KMS-11 (cell line): ENCODE data around the gene ADSL.

Source experiments
- H2AFZ ChIP-seq: fragments of 200-600 bp; sonication (generic); 2 replicates; pipeline ENCODE4 v1.6.1; 2016; ENCODE audit warnings: antibody characterized with exemption, mixed run types, low read depth
- H3K27ac ChIP-seq: fragments of 200-600 bp; sonication (generic); 2 replicates; pipeline ENCODE4 v1.6.1; 2016; ENCODE audit warnings: mild to moderate bottlenecking, mixed run types
- H3K27me3 ChIP-seq: fragments of 200-600 bp; sonication (generic); 2 replicates; pipeline ENCODE4 v1.6.1; 2017; ENCODE audit warnings: mild to moderate bottlenecking, low read depth, mixed run types, moderate library complexity; ENCODE audit not compliant: insufficient read depth
- H3K36me3 ChIP-seq: fragments of 200-600 bp; sonication (generic); 2 replicates; pipeline ENCODE4 v1.6.1; 2017; ENCODE audit warnings: mild to moderate bottlenecking, mixed run types; ENCODE audit not compliant: insufficient read depth
- H3K4me1 ChIP-seq: fragments of 200-600 bp; sonication (generic); 2 replicates; pipeline ENCODE4 v1.6.1; 2016; ENCODE audit warnings: mild to moderate bottlenecking, low read depth, mixed run types; ENCODE audit not compliant: poor library complexity, severe bottlenecking
- H3K4me2 ChIP-seq: fragments of 200-600 bp; sonication (generic); 2 replicates; pipeline ENCODE4 v1.7.0; 2016; ENCODE audit warnings: mild to moderate bottlenecking, mixed run types
- H3K4me3 ChIP-seq: fragments of 200-600 bp; sonication (generic); IDR thresholded peaks from 2 replicates; pipeline ENCODE4 v1.6.1; 2017; ENCODE audit warnings: low read depth, low read length, mixed read lengths; ENCODE audit not compliant: insufficient read depth
- H3K79me2 ChIP-seq: fragments of 200-600 bp; sonication (generic); 2 replicates; pipeline ENCODE4 v1.6.1; 2016; ENCODE audit warnings: low read depth, mixed run types; ENCODE audit not compliant: insufficient read depth
- H3K9ac ChIP-seq: fragments of 200-600 bp; sonication (generic); 2 replicates; pipeline ENCODE4 v1.6.1; 2016; ENCODE audit warnings: mild to moderate bottlenecking, mixed run types
- H4K20me1 ChIP-seq: fragments of 200-600 bp; sonication (generic); 2 replicates; pipeline ENCODE4 v1.6.1; 2016; ENCODE audit warnings: mild to moderate bottlenecking, mixed run types; ENCODE audit not compliant: insufficient read depth
- TF ChIP-seq, protein P1 (sequence below): fragments of 200-600 bp; sonication (generic); conservative IDR thresholded peaks from 2 replicates; pipeline ENCODE4 v1.6.1; 2017; ENCODE audit warnings: low read depth, mild to moderate bottlenecking, antibody characterized with exemption, low read length, moderate library complexity, mixed read lengths

ADSL gene

DNA sequence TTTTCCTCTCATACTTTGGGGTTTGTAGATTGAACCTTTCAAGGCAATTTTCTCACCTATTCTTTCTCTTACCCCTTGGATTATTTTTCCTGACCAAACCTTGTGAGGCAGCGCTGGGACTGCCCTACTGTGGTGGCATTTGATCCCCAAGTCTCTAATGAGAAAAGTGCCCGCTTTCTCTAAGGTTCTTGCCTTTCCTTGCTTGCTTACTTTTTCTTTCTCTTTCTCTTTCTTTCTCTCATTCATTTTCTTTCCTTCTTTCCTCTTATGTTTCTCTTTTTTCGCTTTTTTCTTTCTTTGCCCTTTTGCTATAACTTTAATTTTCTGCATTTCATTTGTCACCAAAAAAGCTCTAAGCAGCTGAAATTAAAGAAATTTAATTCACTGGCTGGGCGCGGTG, 40.7 kb upstream of the ADSL start:
- Histone ChIP-seq H3K9ac (no peak overlapping the region), H3K79me2 (no peaks in the 10 kb centered on the region), H3K36me3 (no peaks in the 10 kb centered on the region), H3K4me2 (no peak overlapping the region), H3K4me1 (peaks cover 17% of the 10 kb centered on the region), H3K27me3 (no peaks in the 10 kb centered on the region), H3K27ac (no peak overlapping the region), H4K20me1 (no peaks in the 10 kb centered on the region), H3K4me3 (no peak overlapping the region), H2AFZ (no peak overlapping the region)
- TF ChIP-seq, protein P1, sequence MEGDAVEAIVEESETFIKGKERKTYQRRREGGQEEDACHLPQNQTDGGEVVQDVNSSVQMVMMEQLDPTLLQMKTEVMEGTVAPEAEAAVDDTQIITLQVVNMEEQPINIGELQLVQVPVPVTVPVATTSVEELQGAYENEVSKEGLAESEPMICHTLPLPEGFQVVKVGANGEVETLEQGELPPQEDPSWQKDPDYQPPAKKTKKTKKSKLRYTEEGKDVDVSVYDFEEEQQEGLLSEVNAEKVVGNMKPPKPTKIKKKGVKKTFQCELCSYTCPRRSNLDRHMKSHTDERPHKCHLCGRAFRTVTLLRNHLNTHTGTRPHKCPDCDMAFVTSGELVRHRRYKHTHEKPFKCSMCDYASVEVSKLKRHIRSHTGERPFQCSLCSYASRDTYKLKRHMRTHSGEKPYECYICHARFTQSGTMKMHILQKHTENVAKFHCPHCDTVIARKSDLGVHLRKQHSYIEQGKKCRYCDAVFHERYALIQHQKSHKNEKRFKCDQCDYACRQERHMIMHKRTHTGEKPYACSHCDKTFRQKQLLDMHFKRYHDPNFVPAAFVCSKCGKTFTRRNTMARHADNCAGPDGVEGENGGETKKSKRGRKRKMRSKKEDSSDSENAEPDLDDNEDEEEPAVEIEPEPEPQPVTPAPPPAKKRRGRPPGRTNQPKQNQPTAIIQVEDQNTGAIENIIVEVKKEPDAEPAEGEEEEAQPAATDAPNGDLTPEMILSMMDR, result no peak

DNA sequence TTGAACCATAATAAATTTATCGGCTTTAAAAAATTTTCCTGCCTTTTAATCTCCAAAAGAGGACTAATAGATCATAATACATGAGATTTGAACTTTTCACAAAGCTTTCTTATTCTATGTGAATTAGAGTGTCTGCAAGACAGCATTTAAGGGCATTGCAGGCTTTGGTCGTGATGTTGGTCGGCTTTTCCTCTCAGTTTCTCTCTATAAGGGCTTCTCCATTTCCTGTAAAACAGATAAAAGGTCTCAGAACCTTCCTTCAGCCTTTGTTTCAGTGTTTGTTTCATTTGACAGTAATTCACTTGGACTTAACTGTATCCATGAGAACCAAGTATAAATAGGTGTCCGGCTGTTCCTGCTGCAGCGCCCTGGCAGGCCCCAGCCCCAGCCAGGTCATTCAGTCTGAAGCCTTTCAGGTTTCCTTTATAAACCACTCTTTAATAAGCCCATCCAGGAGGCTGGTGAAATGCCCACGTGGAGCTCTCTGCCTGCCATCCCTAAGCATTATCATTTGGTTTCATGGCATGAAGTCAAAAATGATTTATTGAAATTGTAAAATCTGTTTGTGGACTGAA, 37.2 kb upstream of the ADSL start:
- Histone ChIP-seq H3K4me3 (no peak overlapping the region), H3K27ac (no peak overlapping the region), H2AFZ (no peak overlapping the region), H3K4me2 (no peak overlapping the region), H4K20me1 (no peaks in the 10 kb centered on the region), H3K27me3 (no peaks in the 10 kb centered on the region), H3K9ac (no peak overlapping the region), H3K4me1 (no peaks in the 10 kb centered on the region), H3K36me3 (no peaks in the 10 kb centered on the region), H3K79me2 (no peaks in the 10 kb centered on the region)
- TF ChIP-seq, protein P1, result no peak

GRCh38 chr22:40309631-40310030, 36.7 kb upstream of the ADSL start:
- Histone ChIP-seq H3K36me3 (no peaks in the 10 kb centered on the region), H4K20me1 (no peaks in the 10 kb centered on the region), H3K9ac (no peak overlapping the region), H3K4me2 (no peak overlapping the region), H3K79me2 (no peaks in the 10 kb centered on the region), H3K4me1 (no peaks in the 10 kb centered on the region), H2AFZ (no peak overlapping the region), H3K27me3 (no peaks in the 10 kb centered on the region), H3K4me3 (no peak overlapping the region), H3K27ac (no peak overlapping the region)
- TF ChIP-seq, protein P1, result no peak

GRCh38 chr22:40310081-40310767, 36.1 kb upstream of the ADSL start:
- Histone ChIP-seq H3K4me1 (no peaks in the 10 kb centered on the region), H3K9ac (no peak overlapping the region), H3K4me2 (no peak overlapping the region), H3K27me3 (no peaks in the 10 kb centered on the region), H2AFZ (no peak overlapping the region), H3K27ac (no peak overlapping the region), H4K20me1 (no peaks in the 10 kb centered on the region), H3K4me3 (no peak overlapping the region), H3K36me3 (no peaks in the 10 kb centered on the region), H3K79me2 (no peaks in the 10 kb centered on the region)
- TF ChIP-seq, protein P1, result no peak
